ELF-1 (cell line): ENCODE results near the gene CLEC16A.
"Not testable (repeated sequence)": the region's sequence is repeated elsewhere in the genome, so short reads cannot be mapped to it uniquely, and the experiment has no call there.

Source experiments
- DNase-seq: peaks from one replicate; pipeline ENCODE4 v3.0.0-alpha.2; 2016; ENCODE audit warnings: low read depth, low spot score

CLEC16A gene

DNA sequence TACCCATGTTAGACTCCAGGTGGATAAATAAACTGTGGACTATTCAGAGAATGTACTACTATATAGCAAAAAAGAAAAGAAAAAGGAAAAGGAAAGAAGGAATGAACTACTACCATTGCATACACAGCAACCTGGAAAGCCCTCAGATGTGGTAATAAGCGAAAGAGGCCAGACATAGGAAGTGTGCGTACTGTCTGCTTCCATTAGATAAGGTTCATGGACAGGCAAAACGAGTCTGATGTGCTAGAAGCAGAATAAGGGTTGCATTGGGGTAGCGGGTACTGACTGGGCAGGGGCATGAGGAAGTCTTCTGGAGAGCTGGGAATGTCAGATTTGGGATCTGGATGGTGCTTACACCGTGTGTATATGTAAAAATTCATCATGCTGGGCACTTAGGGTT, 21.8 kb downstream of the CLEC16A start:
- DNase-seq, result no peak

- not testable (repeated sequence) for DNase-seq
These were observed 22.2 kb downstream of the CLEC16A start for GRCh38 chr16:10966559-10966958.

GRCh38 chr16:10967986-10968385, 23.6 kb downstream of the CLEC16A start:
- DNase-seq, result no peak

GRCh38 chr16:10968498-10968897, 24.1 kb downstream of the CLEC16A start:
- no peak for DNase-seq

- DNase-seq, result no peak
These were observed 25.3 kb downstream of the CLEC16A start for GRCh38 chr16:10969615-10970014.

- DNase-seq, result no peak
These were observed 25.7 kb downstream of the CLEC16A start for GRCh38 chr16:10970065-10970464.

DNA sequence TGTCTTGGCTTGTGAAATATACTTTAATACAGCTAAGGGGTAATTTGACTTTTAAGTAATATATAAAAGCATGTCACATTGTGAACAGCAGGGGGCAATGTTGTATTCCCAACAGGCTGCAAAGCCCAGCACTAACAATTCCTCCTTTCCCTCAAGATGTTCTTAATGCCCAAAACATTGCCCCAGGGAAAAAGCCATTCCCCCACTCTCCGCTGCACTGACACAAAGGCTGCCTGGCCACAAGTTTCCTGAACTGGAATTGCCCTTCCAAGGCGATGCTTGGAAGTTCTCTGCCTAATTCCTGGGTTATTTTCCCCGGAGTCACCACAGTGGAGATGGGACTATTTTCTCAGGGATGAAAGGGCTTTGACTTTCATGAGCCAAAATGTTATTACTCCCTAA, 27.2 kb downstream of the CLEC16A start:
- DNase-seq, result peak; percentile 95

GRCh38 chr16:10972108-10972818, 27.9 kb downstream of the CLEC16A start:
- no peak for DNase-seq

DNA sequence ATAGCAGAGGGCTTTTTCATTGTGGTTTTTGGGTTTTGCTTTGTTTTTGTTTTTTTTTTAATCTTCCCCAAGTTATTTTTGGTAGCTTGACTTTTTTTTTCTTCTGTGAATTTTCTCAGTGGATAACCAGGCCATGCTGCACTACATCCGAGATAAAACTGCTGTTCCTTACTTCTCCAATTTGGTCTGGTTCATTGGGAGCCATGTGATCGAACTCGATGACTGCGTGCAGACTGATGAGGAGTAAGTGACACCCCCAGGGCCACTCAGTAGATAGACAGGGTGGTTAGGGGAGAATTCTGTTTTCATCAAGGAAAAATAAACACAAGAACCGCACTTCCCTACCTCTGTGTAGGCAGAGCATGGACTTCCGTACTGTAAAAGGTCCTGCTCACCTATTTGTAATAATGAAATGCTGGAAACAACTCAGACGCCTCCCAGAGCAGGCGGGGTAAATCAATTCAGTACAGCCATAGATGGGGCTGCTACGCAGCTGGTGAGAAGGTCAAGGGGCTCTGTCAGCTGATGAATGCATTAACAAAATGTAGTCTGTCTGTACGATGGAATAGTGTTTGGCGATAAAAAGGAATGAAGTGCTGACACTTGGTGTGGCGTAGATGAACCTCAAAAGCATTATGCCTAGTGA, 28.6 kb downstream of the CLEC16A start:
- DNase-seq, result no peak

GRCh38 chr16:10976634-10977033, 32.3 kb downstream of the CLEC16A start:
- peak; percentile 72 for DNase-seq

DNA sequence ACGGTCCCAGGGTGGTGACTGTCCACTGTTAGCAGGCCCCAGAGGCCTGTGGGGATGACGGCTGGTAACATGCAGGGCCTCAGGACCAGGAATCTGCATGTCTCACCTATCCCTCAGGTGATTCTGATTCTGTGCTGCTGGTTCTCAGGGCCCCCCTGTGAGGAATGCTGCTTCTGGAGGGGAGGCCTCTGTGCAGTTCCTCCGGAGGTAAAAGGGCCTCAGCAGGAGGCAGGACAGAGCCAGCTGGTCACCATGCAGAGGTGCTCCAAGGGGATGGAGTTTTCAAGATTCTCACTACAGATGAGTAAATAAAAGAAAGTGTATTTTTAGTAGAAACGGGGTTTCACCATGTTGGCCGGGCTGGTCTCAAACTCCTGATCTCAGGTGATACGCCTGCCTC, 33.8 kb downstream of the CLEC16A start:
- no peak for DNase-seq

- DNase-seq, result no peak
These were observed 34.6 kb downstream of the CLEC16A start for GRCh38 chr16:10978871-10979446.

- DNase-seq, result no peak
These were observed 35.6 kb downstream of the CLEC16A start for GRCh38 chr16:10979717-10980601.

DNA sequence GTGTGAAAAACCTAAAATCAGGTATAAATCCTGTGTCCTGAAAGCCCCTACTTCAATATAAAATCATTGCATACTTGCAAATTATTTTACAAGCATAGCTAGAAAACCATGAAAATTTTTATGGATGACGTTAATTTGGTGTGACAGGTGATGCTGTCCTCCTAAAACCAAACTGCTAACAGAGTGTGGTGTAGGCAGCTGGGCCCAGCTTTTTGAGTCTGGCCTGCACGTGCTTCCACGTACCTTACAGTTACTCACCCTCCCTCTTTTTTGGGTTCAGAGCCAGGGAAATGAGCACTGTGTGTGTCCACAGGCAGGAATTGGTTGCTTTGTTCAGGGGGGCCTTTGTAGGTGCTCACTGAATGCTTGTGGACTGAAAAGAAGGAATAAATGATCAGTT, 36.4 kb downstream of the CLEC16A start:
- DNase-seq, result no peak

DNA sequence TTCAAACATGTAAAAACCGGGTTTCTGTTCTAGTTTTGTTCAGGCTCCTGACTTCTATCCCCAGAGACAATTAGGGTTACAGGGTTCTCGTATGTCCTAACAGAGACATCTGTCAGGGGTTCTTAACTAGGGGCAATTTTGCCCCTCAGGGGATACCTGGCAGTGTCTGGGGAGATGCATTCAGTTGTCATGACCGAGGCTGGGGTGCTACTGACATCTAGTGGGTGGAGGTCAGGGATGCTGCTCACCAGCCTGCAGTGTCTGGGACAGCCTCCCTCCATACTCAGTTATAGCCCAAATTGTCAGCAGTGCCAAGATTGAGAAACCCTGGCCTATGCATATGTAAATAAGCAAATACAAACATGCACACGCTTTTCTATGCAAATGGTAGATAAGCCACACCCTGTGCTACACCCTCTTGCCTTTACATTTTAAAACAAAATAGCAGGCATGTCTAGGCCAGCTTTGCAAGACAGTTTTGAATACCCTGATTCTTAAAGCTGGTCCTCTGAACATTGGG, 37.4 kb downstream of the CLEC16A start:
- DNase-seq, result peak; percentile 58

GRCh38 chr16:10982465-10983150, 38.2 kb downstream of the CLEC16A start:
- DNase-seq, result no peak

GRCh38 chr16:10983159-10983558, 38.8 kb downstream of the CLEC16A start:
- no peak for DNase-seq

- no peak for DNase-seq
These were observed 40.1 kb downstream of the CLEC16A start for GRCh38 chr16:10984509-10984908.

GRCh38 chr16:10987361-10988163, 43.2 kb downstream of the CLEC16A start:
- DNase-seq, result no peak

- no peak for DNase-seq
These were observed 43.9 kb downstream of the CLEC16A start for GRCh38 chr16:10988164-10988803.
